ENCODE results near the gene OR8B8. TPM values are rescaled to one million over a fixed set of nuclear protein-coding genes. Genes with fewer than 3 reads are reported as not detected.

The OR8B8 gene
- total and polyA plus RNA-seq, 2 of the 4 experiments (the other 2 are of a cell fraction), result not detected

DNA sequence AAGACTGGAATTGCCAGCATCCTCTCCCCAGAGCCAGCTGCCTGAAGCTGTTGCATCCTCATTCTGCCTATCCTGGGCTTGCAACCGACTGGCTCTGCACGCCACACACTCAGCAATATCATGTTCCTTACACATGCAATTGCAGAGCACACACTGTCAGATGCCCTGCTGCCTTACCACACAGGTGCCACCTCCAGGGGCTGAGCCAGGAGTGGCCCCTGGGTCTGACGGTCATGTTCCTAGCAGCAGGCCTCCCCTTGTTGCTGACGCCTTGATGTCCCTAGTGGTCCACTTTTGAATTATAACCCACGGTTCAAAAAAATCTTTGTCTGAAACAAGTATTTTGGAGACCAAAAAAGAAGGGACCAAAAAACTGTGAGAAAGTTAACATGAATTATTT is 18.5 kb upstream of the OR8B8 start:
- Histone ChIP-seq H2BK15ac (ENCODE audit: low read depth, low read length) (no peak overlapping the region), H3K27me3 (ENCODE audit: control insufficient read depth, insufficient read depth, low read length) (0 out of 2 replicates have a peak, but pooled peaks cover 1% of the 10 kb centered on the region), H3K18ac (ENCODE audit: low read depth, low read length) (no peak overlapping the region), H3K4me3 (ENCODE audit: insufficient read depth, low read depth, low read length) (no peak overlapping the region), H4K5ac (ENCODE audit: low read depth, low read length) (no peak overlapping the region), H4K20me1 (ENCODE audit: insufficient read depth, low read length) (no peaks in the 10 kb centered on the region), H3K4me1 (ENCODE audit: control insufficient read depth, insufficient read depth, low read length) (no peaks in the 10 kb centered on the region), H2AK5ac (ENCODE audit: low read depth, low read length) (no peak overlapping the region), H3K4me2 (ENCODE audit: low read depth, low read length) (no peak overlapping the region), H4K8ac (ENCODE audit: low read depth in 2 of 2, low read length in 2 of 2) (no peak overlapping the region), H3K9me1 (ENCODE audit: insufficient read depth, low read length) (no peaks in the 10 kb centered on the region), H2AFZ (replicated peaks; ENCODE audit: low read length, poor library complexity) (no peak overlapping the region), H3K79me1 (ENCODE audit: low read depth in 1 of 2, low read length in 2 of 2) (no peaks in the 10 kb centered on the region), H3K56ac (ENCODE audit: extremely low read depth, insufficient read depth, low read length) (no peak overlapping the region), H2AK9ac (replicated peaks; ENCODE audit: low read depth, low read length, poor library complexity) (no peak overlapping the region), H3K23ac (ENCODE audit: low read depth, low read length) (no peak overlapping the region), H3K9me3 (ENCODE audit: control insufficient read depth, insufficient read depth, low read length) (no peaks in the 10 kb centered on the region), H3K9ac (ENCODE audit: low read depth, low read length) (no peak overlapping the region), H2BK20ac (ENCODE audit: low read depth, low read length) (no peak overlapping the region), H4K91ac (ENCODE audit: insufficient read depth, low read depth, low read length) (no peak overlapping the region), H3K14ac (replicated peaks; ENCODE audit: low read depth, low read length) (no peak overlapping the region), H2BK120ac (ENCODE audit: low read depth, low read length) (no peak overlapping the region), H2BK5ac (ENCODE audit: low read depth, low read length, poor library complexity, severe bottlenecking) (no peak overlapping the region), H3K4ac (ENCODE audit: low read depth, low read length) (no peak overlapping the region), H3K27ac (ENCODE audit: insufficient read depth, low read length) (no peak overlapping the region), H3K36me3 (ENCODE audit: control insufficient read depth, insufficient read depth, low read length) (no peaks in the 10 kb centered on the region)
- dilution Hi-C loops (cut with HindIII; ENCODE audit: low sequenced_read_pairs, unreplicated experiment), result no loop called here
- BruUV-seq (replicated peaks), result no TSS peak
- ChIA-PET POLR2A (ENCODE audit: unreplicated experiment) (no interaction called here), CTCF (no interaction called here)
- WGBS, 2 experiments (ENCODE audit: extremely low coverage in 2 of 2, insufficient read length in 1 of 2), result no CpG with 5 or more reads among the region's 5 CpGs
- DNase-seq (no peak), ATAC-seq (ENCODE audit: low read depth) (no peak)
- intact Hi-C loops (cut with micrococcal nuclease), result no loop called here
- in situ Hi-C loops (cut with MboI; ENCODE audit: low sequenced_read_pairs), result no loop called here
- TF ChIP-seq MAZ (IDR thresholded peaks at IDR 0.05; ENCODE audit: borderline replicate concordance, low read depth, low read length) (no peak), SMC3 (IDR thresholded peaks at IDR 0.05; ENCODE audit: low read depth, low read length) (no peak), CHD1 (IDR thresholded peaks at IDR 0.05; ENCODE audit: low read depth, low read length) (no peak), RAD21 (IDR thresholded peaks at IDR 0.05; ENCODE audit: low read length) (no peak), NFE2L2 (IDR thresholded peaks at IDR 0.05; ENCODE audit: low read depth, low read length) (no peak), RFX5 (IDR thresholded peaks at IDR 0.05; ENCODE audit: low read depth, low read length) (no peak), MAFK (IDR thresholded peaks at IDR 0.05; ENCODE audit: low read depth, low read length) (no peak), RCOR1 (IDR thresholded peaks at IDR 0.05; ENCODE audit: insufficient replicate concordance, low read length) (no peak), MXI1 (IDR thresholded peaks at IDR 0.05; ENCODE audit: borderline replicate concordance, low read depth, low read length) (no peak), FOS (IDR thresholded peaks at IDR 0.05; ENCODE audit: low read depth, low read length) (no peak), POLR2A (IDR thresholded peaks at IDR 0.05; ENCODE audit: low read depth, low read length) (no peak), CEBPB (IDR thresholded peaks at IDR 0.05; ENCODE audit: low read depth, low read length) (no peak), BHLHE40 (IDR thresholded peaks at IDR 0.05; ENCODE audit: low read depth, low read length) (no peak)
- TF ChIP-seq, protein P1, sequence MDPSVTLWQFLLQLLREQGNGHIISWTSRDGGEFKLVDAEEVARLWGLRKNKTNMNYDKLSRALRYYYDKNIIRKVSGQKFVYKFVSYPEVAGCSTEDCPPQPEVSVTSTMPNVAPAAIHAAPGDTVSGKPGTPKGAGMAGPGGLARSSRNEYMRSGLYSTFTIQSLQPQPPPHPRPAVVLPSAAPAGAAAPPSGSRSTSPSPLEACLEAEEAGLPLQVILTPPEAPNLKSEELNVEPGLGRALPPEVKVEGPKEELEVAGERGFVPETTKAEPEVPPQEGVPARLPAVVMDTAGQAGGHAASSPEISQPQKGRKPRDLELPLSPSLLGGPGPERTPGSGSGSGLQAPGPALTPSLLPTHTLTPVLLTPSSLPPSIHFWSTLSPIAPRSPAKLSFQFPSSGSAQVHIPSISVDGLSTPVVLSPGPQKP (IDR thresholded peaks at IDR 0.05; ENCODE audit: borderline replicate concordance, low read depth, low read length), result no peak
- TF ChIP-seq, protein P2, sequence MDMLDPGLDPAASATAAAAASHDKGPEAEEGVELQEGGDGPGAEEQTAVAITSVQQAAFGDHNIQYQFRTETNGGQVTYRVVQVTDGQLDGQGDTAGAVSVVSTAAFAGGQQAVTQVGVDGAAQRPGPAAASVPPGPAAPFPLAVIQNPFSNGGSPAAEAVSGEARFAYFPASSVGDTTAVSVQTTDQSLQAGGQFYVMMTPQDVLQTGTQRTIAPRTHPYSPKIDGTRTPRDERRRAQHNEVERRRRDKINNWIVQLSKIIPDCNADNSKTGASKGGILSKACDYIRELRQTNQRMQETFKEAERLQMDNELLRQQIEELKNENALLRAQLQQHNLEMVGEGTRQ (IDR thresholded peaks at IDR 0.05; ENCODE audit: low read depth, low read length), result no peak
- TF ChIP-seq, protein P3, sequence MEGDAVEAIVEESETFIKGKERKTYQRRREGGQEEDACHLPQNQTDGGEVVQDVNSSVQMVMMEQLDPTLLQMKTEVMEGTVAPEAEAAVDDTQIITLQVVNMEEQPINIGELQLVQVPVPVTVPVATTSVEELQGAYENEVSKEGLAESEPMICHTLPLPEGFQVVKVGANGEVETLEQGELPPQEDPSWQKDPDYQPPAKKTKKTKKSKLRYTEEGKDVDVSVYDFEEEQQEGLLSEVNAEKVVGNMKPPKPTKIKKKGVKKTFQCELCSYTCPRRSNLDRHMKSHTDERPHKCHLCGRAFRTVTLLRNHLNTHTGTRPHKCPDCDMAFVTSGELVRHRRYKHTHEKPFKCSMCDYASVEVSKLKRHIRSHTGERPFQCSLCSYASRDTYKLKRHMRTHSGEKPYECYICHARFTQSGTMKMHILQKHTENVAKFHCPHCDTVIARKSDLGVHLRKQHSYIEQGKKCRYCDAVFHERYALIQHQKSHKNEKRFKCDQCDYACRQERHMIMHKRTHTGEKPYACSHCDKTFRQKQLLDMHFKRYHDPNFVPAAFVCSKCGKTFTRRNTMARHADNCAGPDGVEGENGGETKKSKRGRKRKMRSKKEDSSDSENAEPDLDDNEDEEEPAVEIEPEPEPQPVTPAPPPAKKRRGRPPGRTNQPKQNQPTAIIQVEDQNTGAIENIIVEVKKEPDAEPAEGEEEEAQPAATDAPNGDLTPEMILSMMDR (conservative IDR thresholded peaks at IDR 0.05; ENCODE audit: low read depth, low read length), result no peak
